ENCODE measurements around the gene USP5. TPM values are rescaled to one million over a fixed set of nuclear protein-coding genes. Genes with fewer than 3 reads are reported as not detected.
"Not testable (repeated sequence)": the region's sequence is repeated elsewhere in the genome, so short reads cannot be mapped to it uniquely, and the experiment has no call there.

USP5 gene
- total RNA-seq, 1 donor from 2014 or later = 83.5 TPM

- intact Hi-C loops (cut with DNase I) = no loop called here
- no peak for DNase-seq (ENCODE audit: low spot score)
These were observed 50.5 kb downstream of the USP5 start for GRCh38 chr12:6902448-6902847.

- intact Hi-C loops (cut with DNase I) = loop anchor here (2.0 kb wide), 1 partner anchor 31 kb away; the partner anchor contains the start of gene SPSB2
- DNase-seq (ENCODE audit: low spot score) = no peak
These were observed 51.8 kb downstream of the USP5 start for GRCh38 chr12:6903722-6904121.

- DNase-seq (ENCODE audit: low spot score) = peak; percentile 98
- intact Hi-C loops (cut with DNase I) = loop anchor here (2.0 kb wide), 1 partner anchor 32 kb away; the partner anchor contains the start of gene SPSB2
These were observed 52.6 kb downstream of the USP5 start, which contains the start of gene LRRC23 for GRCh38 chr12:6904280-6905276. LRRC23 (plus strand) TSS chr12:6904822; CDS start chr12:6905634, 812 bp downstream.

- no peak for DNase-seq (ENCODE audit: low spot score)
- intact Hi-C loops (cut with DNase I) = loop anchor here (2.0 kb wide), 1 partner anchor 33 kb away; the partner anchor contains the start of gene SPSB2
These were observed 53.6 kb downstream of the USP5 start for GRCh38 chr12:6905414-6906040.

GRCh38 chr12:6908141-6908540, 56.2 kb downstream of the USP5 start:
- DNase-seq (ENCODE audit: low spot score); intact Hi-C loops (cut with DNase I): not testable (repeated sequence)

GRCh38 chr12:6909421-6910145, 57.6 kb downstream of the USP5 start:
- no peak for DNase-seq (ENCODE audit: low spot score)
- intact Hi-C loops (cut with DNase I) = no loop called here

- intact Hi-C loops (cut with DNase I) = no loop called here
- DNase-seq (ENCODE audit: low spot score) = no peak
These were observed 60.4 kb downstream of the USP5 start for GRCh38 chr12:6912164-6912935.

GRCh38 chr12:6914246-6914946, 62.4 kb downstream of the USP5 start, which contains the start of gene ENO2:
ENO2 (plus strand) TSS chr12:6914580; CDS start chr12:6915833, 1,253 bp downstream.
- intact Hi-C loops (cut with DNase I) = no loop called here
- peak; percentile 86 for DNase-seq (ENCODE audit: low spot score)

GRCh38 chr12:6914947-6915788, 63.2 kb downstream of the USP5 start:
- intact Hi-C loops (cut with DNase I) = no loop called here
- no peak for DNase-seq (ENCODE audit: low spot score)

GRCh38 chr12:6915789-6916285, 63.9 kb downstream of the USP5 start:
- intact Hi-C loops (cut with DNase I) = no loop called here
- no peak for DNase-seq (ENCODE audit: low spot score)

Other genes with a start within 250 kb of the USP5 start
- 186 TPM for gene CHD4, start 244.8 kb upstream of the USP5 start, total RNA-seq
- 2.6 TPM for gene LPAR5, start 216.2 kb upstream of the USP5 start, total RNA-seq
- gene ACRBP, start 204.7 kb upstream of the USP5 start, total RNA-seq = 1.6 TPM
- 20.6 TPM for gene ING4, start 189.0 kb upstream of the USP5 start, total RNA-seq
- gene ZNF384, start 162.8 kb upstream of the USP5 start, total RNA-seq = 32.7 TPM
- gene PIANP, start 151.3 kb upstream of the USP5 start, total RNA-seq = 0.40 TPM
- 64.7 TPM for gene COPS7A, start 128.1 kb upstream of the USP5 start, total RNA-seq
- 135 TPM for gene MLF2, start 99.0 kb upstream of the USP5 start, total RNA-seq
- gene PTMS, start 85.8 kb upstream of the USP5 start, total RNA-seq = 234 TPM
- 0.57 TPM for gene LAG3, start 79.6 kb upstream of the USP5 start, total RNA-seq
- 3.8 TPM for gene CD4, start 62.6 kb upstream of the USP5 start, total RNA-seq
- 5.7 TPM for gene GPR162, start 30.3 kb upstream of the USP5 start, total RNA-seq
- gene P3H3, start 23.7 kb upstream of the USP5 start, total RNA-seq = 25.7 TPM
- 9.7 TPM for gene GNB3, start 11.2 kb upstream of the USP5 start, total RNA-seq
- gene CDCA3, start 864 bp upstream of the USP5 start, total RNA-seq = 0.65 TPM
- 657 TPM for gene TPI1, start 15.4 kb downstream of the USP5 start, total RNA-seq
- gene SPSB2, start 21.2 kb downstream of the USP5 start, total RNA-seq = 4.5 TPM
- gene LRRC23, start 52.7 kb downstream of the USP5 start, total RNA-seq = 13.3 TPM
- 29.7 TPM for gene ENO2, start 62.4 kb downstream of the USP5 start, total RNA-seq
- 76.9 TPM for gene ATN1, start 75.8 kb downstream of the USP5 start, total RNA-seq
- not detected for gene RNU7-1, start 91.7 kb downstream of the USP5 start, total RNA-seq
- 162 TPM for gene C12orf57, start 91.9 kb downstream of the USP5 start, total RNA-seq
- 7.0 TPM for gene PTPN6, start 99.2 kb downstream of the USP5 start, total RNA-seq
- 125 TPM for gene PHB2, start 118.5 kb downstream of the USP5 start, total RNA-seq
- 32.7 TPM for gene EMG1, start 118.8 kb downstream of the USP5 start, total RNA-seq
- gene LPCAT3, start 166.3 kb downstream of the USP5 start, total RNA-seq = 19.7 TPM
- 69.0 TPM for gene C1S, start 208.6 kb downstream of the USP5 start, total RNA-seq
- gene C1R, start 240.3 kb downstream of the USP5 start, total RNA-seq = 96.9 TPM

Measured in cardiac septum (tissue), 1 donor.